GM10847 (cell line): ENCODE data around the gene ADPRS.

Experiments used
- POLR2A ChIP-seq: IDR thresholded peaks from 2 replicates; pipeline ENCODE4 v1.6.1; 2011; ENCODE audit not compliant: insufficient read length; ENCODE audit errors: extremely low read depth

The ADPRS gene

GRCh38 chr1:36134031-36134430 is 45.3 kb downstream of the ADPRS start:
- no peak for TF ChIP-seq POLR2A

GRCh38 chr1:36134505-36135329 is 46.0 kb downstream of the ADPRS start:
- TF ChIP-seq POLR2A: no peak

GRCh38 chr1:36135330-36135667 is 46.6 kb downstream of the ADPRS start:
- TF ChIP-seq POLR2A: no peak

DNA sequence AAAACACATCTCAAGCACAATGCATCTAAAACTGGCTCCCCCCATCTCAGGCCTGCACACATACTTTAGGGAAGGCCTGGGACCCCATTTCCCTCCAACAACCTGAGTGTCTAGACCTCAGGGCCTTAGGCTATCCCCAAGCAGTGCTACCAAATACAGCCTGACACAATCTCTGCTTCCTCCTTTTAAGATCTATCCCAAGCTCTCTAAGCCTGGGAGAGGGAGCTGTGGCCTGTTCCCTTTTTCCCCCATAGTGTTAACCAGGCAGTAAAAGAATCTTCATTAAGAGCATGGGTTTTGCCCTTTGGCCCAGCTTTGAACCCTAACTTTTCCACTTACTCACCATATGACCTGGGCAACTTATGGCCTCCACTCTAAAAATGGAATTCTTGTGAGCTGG is 47.1 kb downstream of the ADPRS start:
- no peak for TF ChIP-seq POLR2A

DNA sequence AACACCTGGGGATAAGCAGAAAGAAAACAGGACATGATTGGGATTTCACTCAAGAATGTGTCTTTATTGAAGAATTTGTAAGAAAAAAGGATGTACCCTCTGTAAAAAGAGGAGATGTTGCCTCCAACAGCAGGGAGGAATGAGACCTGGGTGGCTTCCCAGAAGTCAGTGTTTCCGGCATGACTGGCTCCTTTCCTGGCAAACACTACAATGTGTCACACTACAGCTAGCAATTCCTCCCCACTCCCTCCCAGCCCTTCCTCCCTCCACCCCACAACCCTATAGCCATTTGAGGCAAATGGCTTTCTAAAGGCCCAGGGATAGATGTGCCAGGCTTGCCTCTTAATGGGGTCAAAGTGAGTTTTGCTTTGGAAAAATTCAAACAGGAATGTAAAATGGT is 47.8 kb downstream of the ADPRS start:
- TF ChIP-seq POLR2A: no peak

GRCh38 chr1:36137226-36137625 is 48.5 kb downstream of the ADPRS start:
- no peak for TF ChIP-seq POLR2A

- TF ChIP-seq POLR2A: no peak
Observed at GRCh38 chr1:36137776-36138175, 49.1 kb downstream of the ADPRS start.

- TF ChIP-seq POLR2A: no peak
Observed at GRCh38 chr1:36139521-36139920, 50.8 kb downstream of the ADPRS start.

DNA sequence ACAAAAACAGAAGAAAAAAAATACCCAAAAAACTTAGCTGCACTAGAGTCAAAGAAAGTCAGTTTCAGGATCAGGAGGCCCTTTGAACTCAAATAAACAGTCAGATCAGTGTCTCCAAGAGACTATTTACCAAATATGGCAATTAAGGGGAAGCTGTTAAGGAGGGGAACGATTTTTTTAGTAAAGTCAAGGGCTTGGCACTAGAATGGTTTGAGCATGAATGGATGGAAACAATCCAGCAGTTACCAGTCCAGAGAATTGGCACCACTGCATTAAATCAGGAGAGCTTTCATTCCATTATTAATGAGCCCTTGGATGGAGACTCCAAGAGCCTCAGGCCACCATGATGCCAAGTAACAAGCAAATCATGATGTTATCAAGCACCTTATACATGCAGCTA is 53.4 kb downstream of the ADPRS start:
- TF ChIP-seq POLR2A: no peak

DNA sequence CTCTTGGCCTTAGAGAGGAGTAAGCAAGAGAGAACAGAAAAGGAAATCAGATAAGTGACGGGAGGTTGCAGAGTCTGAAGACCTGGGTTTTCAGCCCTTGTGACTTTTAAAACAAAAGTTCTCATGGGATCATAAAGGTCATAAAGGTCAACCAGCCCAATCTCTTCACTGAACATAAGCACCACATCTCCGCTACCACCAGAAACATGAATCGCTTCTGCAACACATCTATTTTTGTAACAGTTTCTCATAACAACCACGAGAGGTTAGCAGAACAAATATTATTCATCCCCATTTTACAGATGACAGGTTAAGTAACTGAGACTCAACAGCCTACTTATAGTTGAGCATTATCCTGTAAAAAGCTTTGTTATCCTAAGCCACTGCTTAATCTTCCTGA is 54.7 kb downstream of the ADPRS start:
- no peak for TF ChIP-seq POLR2A
